GM13977 (cell line): ENCODE results near the gene MBTD1.
A peak's percentile ranks its signal among the peaks of the same experiment; 100 is the strongest.
"Not testable (repeated sequence)": the region's sequence is repeated elsewhere in the genome, so short reads cannot be mapped to it uniquely, and the experiment has no call there.

Experiments used
- DNase-seq: peaks from one replicate; pipeline ENCODE4 v3.0.0; 2012; ENCODE audit warnings: low spot score
- CTCF ChIP-seq: IDR thresholded peaks from 2 replicates; pipeline ENCODE4 v1.5.1; 2012; ENCODE audit warnings: mild to moderate bottlenecking, control low read depth; ENCODE audit not compliant: insufficient read depth; ENCODE audit errors: extremely low read depth, missing control alignments
- in situ Hi-C: fragments of 300-500 bp; cut with MboI; formaldehyde crosslinking; loops from one replicate; pipeline ENCODE4 v1.12.0; 2022; ENCODE audit warnings: low sequenced_read_pairs, low pct_unique_long_range_greater_than_20kb, mixed read lengths, inconsistent platforms; ENCODE audit not compliant: unreplicated experiment

Gene MBTD1

GRCh38 chr17:51180486-51180885, 79.4 kb downstream of the MBTD1 start:
- no peak for TF ChIP-seq CTCF
- in situ Hi-C loops = no loop called here
- DNase-seq = no peak

- in situ Hi-C loops, DNase-seq: not testable (repeated sequence)
Measured at GRCh38 chr17:51172030-51172429, 87.8 kb downstream of the MBTD1 start.

- TF ChIP-seq CTCF = no peak
- DNase-seq = no peak
- in situ Hi-C loops = no loop called here
Measured at GRCh38 chr17:51170736-51171135, 89.1 kb downstream of the MBTD1 start.

GRCh38 chr17:51169340-51169739, 90.5 kb downstream of the MBTD1 start:
- in situ Hi-C loops = no loop called here
- DNase-seq = no peak
- no peak for TF ChIP-seq CTCF

GRCh38 chr17:51166987-51167931, 92.6 kb downstream of the MBTD1 start:
- peak; percentile 80 for TF ChIP-seq CTCF
- DNase-seq = peak; percentile 90
- in situ Hi-C loops = no loop called here

GRCh38 chr17:51166198-51166986, 93.5 kb downstream of the MBTD1 start, which contains the start of gene NME2:
Gene NME2 (plus strand): TSS chr17:51166411. CDS start chr17:51166831, 420 bp downstream.
- DNase-seq = peak; percentile 96

More at GRCh38 chr17:51166198-51166986, 93.5 kb downstream of the MBTD1 start, which contains the start of gene NME2:
- in situ Hi-C loops = no loop called here
- TF ChIP-seq CTCF = no peak
